ENCODE data around the gene CES1.
"Not testable (repeated sequence)": the region's sequence is repeated elsewhere in the genome, so short reads cannot be mapped to it uniquely, and the experiment has no call there.

The CES1 gene

GRCh38 chr16:55828680-55829079 is 4.2 kb downstream of the CES1 start:
- no peak overlapping the region for H3K27ac ChIP-seq (ENCODE audit: low read length)
- H3K27me3 ChIP-seq (ENCODE audit: control insufficient read depth, insufficient read depth, low read length): no peaks in the 10 kb centered on the region
- H3K4me1 ChIP-seq (ENCODE audit: control insufficient read depth, low read depth, low read length): no peaks in the 10 kb centered on the region
- H3K4me3 ChIP-seq (ENCODE audit: low read length): no peak overlapping the region
- H3K9ac ChIP-seq (ENCODE audit: low read length): no peak overlapping the region
- H3K9me3 ChIP-seq (ENCODE audit: control insufficient read depth, low read depth, low read length): no peaks in the 10 kb centered on the region
- H3K36me3 ChIP-seq (ENCODE audit: control insufficient read depth, low read depth, low read length): no peaks in the 10 kb centered on the region

- H3K27me3 ChIP-seq (ENCODE audit: control insufficient read depth, insufficient read depth, low read length): no peaks in the 10 kb centered on the region
- no peaks in the 10 kb centered on the region for H3K36me3 ChIP-seq (ENCODE audit: control insufficient read depth, low read depth, low read length)
- H3K27ac ChIP-seq (ENCODE audit: low read length): no peak overlapping the region
- no peaks in the 10 kb centered on the region for H3K9me3 ChIP-seq (ENCODE audit: control insufficient read depth, low read depth, low read length)
- no peaks in the 10 kb centered on the region for H3K4me1 ChIP-seq (ENCODE audit: control insufficient read depth, low read depth, low read length)
- H3K9ac ChIP-seq (ENCODE audit: low read length): no peak overlapping the region
- no peak overlapping the region for H3K4me3 ChIP-seq (ENCODE audit: low read length)
Measured at GRCh38 chr16:55825115-55825728, 7.7 kb downstream of the CES1 start.

GRCh38 chr16:55824473-55825000 is 8.4 kb downstream of the CES1 start:
- Histone ChIP-seq H3K4me3 (ENCODE audit: low read length) (no peak overlapping the region), H3K36me3 (ENCODE audit: control insufficient read depth, low read depth, low read length) (no peaks in the 10 kb centered on the region), H3K9me3 (ENCODE audit: control insufficient read depth, low read depth, low read length) (no peaks in the 10 kb centered on the region), H3K27me3 (ENCODE audit: control insufficient read depth, insufficient read depth, low read length) (no peaks in the 10 kb centered on the region), H3K4me1 (ENCODE audit: control insufficient read depth, low read depth, low read length) (no peaks in the 10 kb centered on the region), H3K27ac (ENCODE audit: low read length) (no peak overlapping the region), H3K9ac (ENCODE audit: low read length) (no peak overlapping the region)

GRCh38 chr16:55822280-55822810 is 10.6 kb downstream of the CES1 start:
- Histone ChIP-seq H3K27ac (ENCODE audit: low read length) (no peak overlapping the region), H3K27me3 (ENCODE audit: control insufficient read depth, insufficient read depth, low read length) (no peaks in the 10 kb centered on the region), H3K9me3 (ENCODE audit: control insufficient read depth, low read depth, low read length) (no peaks in the 10 kb centered on the region), H3K36me3 (ENCODE audit: control insufficient read depth, low read depth, low read length) (no peaks in the 10 kb centered on the region), H3K4me3 (ENCODE audit: low read length) (no peak overlapping the region), H3K9ac (ENCODE audit: low read length) (no peak overlapping the region), H3K4me1 (ENCODE audit: control insufficient read depth, low read depth, low read length) (no peaks in the 10 kb centered on the region)

GRCh38 chr16:55821210-55821609 is 11.7 kb downstream of the CES1 start:
- Histone ChIP-seq H3K27me3 (ENCODE audit: control insufficient read depth, insufficient read depth, low read length) (no peaks in the 10 kb centered on the region), H3K27ac (ENCODE audit: low read length) (no peak overlapping the region)

GRCh38 chr16:55820615-55821014 is 12.3 kb downstream of the CES1 start:
- Histone ChIP-seq H3K27me3 (ENCODE audit: control insufficient read depth, insufficient read depth, low read length) (no peaks in the 10 kb centered on the region), H3K36me3 (ENCODE audit: control insufficient read depth, low read depth, low read length) (no peaks in the 10 kb centered on the region)

More at GRCh38 chr16:55821210-55821609, 11.7 kb downstream of the CES1 start:
- H3K36me3 ChIP-seq (ENCODE audit: control insufficient read depth, low read depth, low read length): no peaks in the 10 kb centered on the region
- H3K4me3 ChIP-seq (ENCODE audit: low read length): no peak overlapping the region
- H3K9ac ChIP-seq (ENCODE audit: low read length): no peak overlapping the region
- no peaks in the 10 kb centered on the region for H3K4me1 ChIP-seq (ENCODE audit: control insufficient read depth, low read depth, low read length)
- no peaks in the 10 kb centered on the region for H3K9me3 ChIP-seq (ENCODE audit: control insufficient read depth, low read depth, low read length)

GRCh38 chr16:55817236-55817912 is 15.5 kb downstream of the CES1 start:
- Histone ChIP-seq H3K9me3 (ENCODE audit: control insufficient read depth, low read depth, low read length) (no peaks in the 10 kb centered on the region), H3K36me3 (ENCODE audit: control insufficient read depth, low read depth, low read length) (no peaks in the 10 kb centered on the region), H3K27ac (ENCODE audit: low read length) (no peak overlapping the region), H3K4me3 (ENCODE audit: low read length) (no peak overlapping the region), H3K9ac (ENCODE audit: low read length) (no peak overlapping the region), H3K27me3 (ENCODE audit: control insufficient read depth, insufficient read depth, low read length) (no peaks in the 10 kb centered on the region), H3K4me1 (ENCODE audit: control insufficient read depth, low read depth, low read length) (no peaks in the 10 kb centered on the region)

More at GRCh38 chr16:55820615-55821014, 12.3 kb downstream of the CES1 start:
- no peaks in the 10 kb centered on the region for H3K9me3 ChIP-seq (ENCODE audit: control insufficient read depth, low read depth, low read length)
- H3K9ac ChIP-seq (ENCODE audit: low read length): no peak overlapping the region
- H3K27ac ChIP-seq (ENCODE audit: low read length): no peak overlapping the region
- H3K4me1 ChIP-seq (ENCODE audit: control insufficient read depth, low read depth, low read length): no peaks in the 10 kb centered on the region
- H3K4me3 ChIP-seq (ENCODE audit: low read length): no peak overlapping the region

GRCh38 chr16:55816222-55816621 is 16.7 kb downstream of the CES1 start:
- not testable (repeated sequence) for H3K27ac ChIP-seq (ENCODE audit: low read length); H3K9ac ChIP-seq (ENCODE audit: low read length); H3K9me3 ChIP-seq (ENCODE audit: control insufficient read depth, low read depth, low read length); H3K4me1 ChIP-seq (ENCODE audit: control insufficient read depth, low read depth, low read length); H3K27me3 ChIP-seq (ENCODE audit: control insufficient read depth, insufficient read depth, low read length); H3K36me3 ChIP-seq (ENCODE audit: control insufficient read depth, low read depth, low read length); H3K4me3 ChIP-seq (ENCODE audit: low read length)

GRCh38 chr16:55815320-55815719 is 17.6 kb downstream of the CES1 start:
- H3K27ac ChIP-seq (ENCODE audit: low read length): no peak overlapping the region
- no peaks in the 10 kb centered on the region for H3K4me1 ChIP-seq (ENCODE audit: control insufficient read depth, low read depth, low read length)
- H3K27me3 ChIP-seq (ENCODE audit: control insufficient read depth, insufficient read depth, low read length): no peaks in the 10 kb centered on the region
- no peaks in the 10 kb centered on the region for H3K36me3 ChIP-seq (ENCODE audit: control insufficient read depth, low read depth, low read length)
- no peak overlapping the region for H3K9ac ChIP-seq (ENCODE audit: low read length)
- no peak overlapping the region for H3K4me3 ChIP-seq (ENCODE audit: low read length)
- no peaks in the 10 kb centered on the region for H3K9me3 ChIP-seq (ENCODE audit: control insufficient read depth, low read depth, low read length)

GRCh38 chr16:55814174-55814573 is 18.7 kb downstream of the CES1 start:
- not testable (repeated sequence) for H3K9ac ChIP-seq (ENCODE audit: low read length); H3K4me3 ChIP-seq (ENCODE audit: low read length); H3K9me3 ChIP-seq (ENCODE audit: control insufficient read depth, low read depth, low read length); H3K36me3 ChIP-seq (ENCODE audit: control insufficient read depth, low read depth, low read length); H3K4me1 ChIP-seq (ENCODE audit: control insufficient read depth, low read depth, low read length); H3K27ac ChIP-seq (ENCODE audit: low read length); H3K27me3 ChIP-seq (ENCODE audit: control insufficient read depth, insufficient read depth, low read length)

GRCh38 chr16:55813730-55814129 is 19.2 kb downstream of the CES1 start:
- not testable (repeated sequence) for H3K4me3 ChIP-seq (ENCODE audit: low read length); H3K9me3 ChIP-seq (ENCODE audit: control insufficient read depth, low read depth, low read length); H3K27ac ChIP-seq (ENCODE audit: low read length); H3K4me1 ChIP-seq (ENCODE audit: control insufficient read depth, low read depth, low read length); H3K36me3 ChIP-seq (ENCODE audit: control insufficient read depth, low read depth, low read length); H3K9ac ChIP-seq (ENCODE audit: low read length); H3K27me3 ChIP-seq (ENCODE audit: control insufficient read depth, insufficient read depth, low read length)

- Histone ChIP-seq H3K36me3 (ENCODE audit: control insufficient read depth, low read depth, low read length) (no peaks in the 10 kb centered on the region), H3K27me3 (ENCODE audit: control insufficient read depth, insufficient read depth, low read length) (no peaks in the 10 kb centered on the region)
Measured at GRCh38 chr16:55812951-55813350, 19.9 kb downstream of the CES1 start.

More at GRCh38 chr16:55812951-55813350, 19.9 kb downstream of the CES1 start:
- Histone ChIP-seq H3K27ac (ENCODE audit: low read length) (no peak overlapping the region), H3K4me1 (ENCODE audit: control insufficient read depth, low read depth, low read length) (peaks cover 5% of the 10 kb centered on the region), H3K4me3 (ENCODE audit: low read length) (no peak overlapping the region), H3K9ac (ENCODE audit: low read length) (no peak overlapping the region), H3K9me3 (ENCODE audit: control insufficient read depth, low read depth, low read length) (no peaks in the 10 kb centered on the region)

All from iPS-18a (cell line).